DOHH2 (cell line): ENCODE results near the gene RAB3B.

ENCODE experiments used
- EZH2phosphoT487 ChIP-seq: fragments of 200-600 bp; sonication (generic); IDR thresholded peaks from 2 replicates; pipeline ENCODE4 v1.6.1; 2017; ENCODE audit warnings: borderline replicate concordance, mild to moderate bottlenecking, antibody characterized with exemption, low read length, moderate library complexity, mixed read lengths
- TF ChIP-seq, protein P1 (sequence below): fragments of 200-600 bp; sonication (generic); IDR thresholded peaks from one replicate; pipeline ENCODE4 v1.5.1; 2014; ENCODE audit warnings: antibody characterized with exemption, mild to moderate bottlenecking, low read depth, low read length; ENCODE audit not compliant: poor library complexity, severe bottlenecking

GRCh38 chr1:51899022-51899421 lies 91.5 kb downstream of the RAB3B start:
- TF ChIP-seq, protein P1, sequence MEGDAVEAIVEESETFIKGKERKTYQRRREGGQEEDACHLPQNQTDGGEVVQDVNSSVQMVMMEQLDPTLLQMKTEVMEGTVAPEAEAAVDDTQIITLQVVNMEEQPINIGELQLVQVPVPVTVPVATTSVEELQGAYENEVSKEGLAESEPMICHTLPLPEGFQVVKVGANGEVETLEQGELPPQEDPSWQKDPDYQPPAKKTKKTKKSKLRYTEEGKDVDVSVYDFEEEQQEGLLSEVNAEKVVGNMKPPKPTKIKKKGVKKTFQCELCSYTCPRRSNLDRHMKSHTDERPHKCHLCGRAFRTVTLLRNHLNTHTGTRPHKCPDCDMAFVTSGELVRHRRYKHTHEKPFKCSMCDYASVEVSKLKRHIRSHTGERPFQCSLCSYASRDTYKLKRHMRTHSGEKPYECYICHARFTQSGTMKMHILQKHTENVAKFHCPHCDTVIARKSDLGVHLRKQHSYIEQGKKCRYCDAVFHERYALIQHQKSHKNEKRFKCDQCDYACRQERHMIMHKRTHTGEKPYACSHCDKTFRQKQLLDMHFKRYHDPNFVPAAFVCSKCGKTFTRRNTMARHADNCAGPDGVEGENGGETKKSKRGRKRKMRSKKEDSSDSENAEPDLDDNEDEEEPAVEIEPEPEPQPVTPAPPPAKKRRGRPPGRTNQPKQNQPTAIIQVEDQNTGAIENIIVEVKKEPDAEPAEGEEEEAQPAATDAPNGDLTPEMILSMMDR: no peak
- no peak for TF ChIP-seq EZH2phosphoT487
